ENCODE measurements around the gene FPGS.

Gene FPGS

DNA sequence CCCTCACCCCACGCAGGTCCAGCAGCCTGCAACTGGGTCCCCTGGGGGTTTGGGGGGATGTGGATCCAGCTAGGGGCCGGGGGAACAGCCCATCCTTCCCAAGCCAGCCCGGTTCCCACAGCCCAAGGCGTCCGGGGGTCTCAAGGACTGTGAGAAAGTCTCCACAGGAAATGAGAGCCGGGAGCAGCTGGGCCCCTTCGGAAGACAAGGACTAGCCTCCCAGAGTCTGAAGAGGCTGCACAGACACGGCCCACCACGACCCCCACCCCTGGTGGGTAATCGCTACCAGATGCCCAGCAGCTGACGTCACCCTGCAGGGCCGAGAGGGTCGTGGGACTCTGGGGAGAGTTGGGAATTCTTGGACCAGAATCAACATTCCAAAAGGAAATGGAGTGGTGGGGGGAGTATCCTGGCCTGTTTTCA lies 34.8 kb upstream of the FPGS start:
- H2AFZ ChIP-seq = no peak overlapping the region
- no peak overlapping the region for H3K4me2 ChIP-seq (ENCODE audit: low read length)
- no peaks in the 10 kb centered on the region for H3K27me3 ChIP-seq (ENCODE audit: control insufficient read depth, insufficient read depth, low read length)
- no peak overlapping the region for H3K4me3 ChIP-seq (ENCODE audit: low read depth, low read length)
- no peaks in the 10 kb centered on the region for H3K79me2 ChIP-seq
- H3K4me1 ChIP-seq = no peaks in the 10 kb centered on the region
- H3K9me3 ChIP-seq (ENCODE audit: control insufficient read depth, low read length) = no peaks in the 10 kb centered on the region
- H3K36me3 ChIP-seq (ENCODE audit: control insufficient read depth, insufficient read depth, low read length) = no peaks in the 10 kb centered on the region
- no peak overlapping the region for H3K9ac ChIP-seq
- TF ChIP-seq, protein P1, sequence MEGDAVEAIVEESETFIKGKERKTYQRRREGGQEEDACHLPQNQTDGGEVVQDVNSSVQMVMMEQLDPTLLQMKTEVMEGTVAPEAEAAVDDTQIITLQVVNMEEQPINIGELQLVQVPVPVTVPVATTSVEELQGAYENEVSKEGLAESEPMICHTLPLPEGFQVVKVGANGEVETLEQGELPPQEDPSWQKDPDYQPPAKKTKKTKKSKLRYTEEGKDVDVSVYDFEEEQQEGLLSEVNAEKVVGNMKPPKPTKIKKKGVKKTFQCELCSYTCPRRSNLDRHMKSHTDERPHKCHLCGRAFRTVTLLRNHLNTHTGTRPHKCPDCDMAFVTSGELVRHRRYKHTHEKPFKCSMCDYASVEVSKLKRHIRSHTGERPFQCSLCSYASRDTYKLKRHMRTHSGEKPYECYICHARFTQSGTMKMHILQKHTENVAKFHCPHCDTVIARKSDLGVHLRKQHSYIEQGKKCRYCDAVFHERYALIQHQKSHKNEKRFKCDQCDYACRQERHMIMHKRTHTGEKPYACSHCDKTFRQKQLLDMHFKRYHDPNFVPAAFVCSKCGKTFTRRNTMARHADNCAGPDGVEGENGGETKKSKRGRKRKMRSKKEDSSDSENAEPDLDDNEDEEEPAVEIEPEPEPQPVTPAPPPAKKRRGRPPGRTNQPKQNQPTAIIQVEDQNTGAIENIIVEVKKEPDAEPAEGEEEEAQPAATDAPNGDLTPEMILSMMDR (IDR thresholded peaks at IDR 0.05) = no peak
- peak overlapping the region; percentile 65 for H3K27ac ChIP-seq

DNA sequence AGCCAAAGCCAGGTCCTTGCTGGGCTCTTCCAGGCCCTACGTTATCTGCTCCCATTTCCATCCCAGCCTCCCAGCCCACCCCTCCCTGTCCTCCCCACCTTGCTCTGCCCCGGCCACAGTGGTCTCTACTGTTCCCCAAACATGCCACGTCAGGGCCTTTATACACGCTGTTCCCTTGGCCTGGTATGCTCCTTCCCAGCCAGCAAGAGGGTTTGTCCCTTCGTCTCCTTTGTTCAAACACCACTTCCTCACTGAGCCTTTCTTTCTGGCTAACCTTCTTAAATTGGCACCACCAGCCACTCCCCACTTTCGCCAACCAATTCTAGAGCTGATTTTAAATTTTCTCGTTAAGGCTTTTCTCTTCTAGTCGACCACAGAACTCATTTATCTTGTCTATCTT lies 34.0 kb upstream of the FPGS start:
- Histone ChIP-seq H3K9ac (no peak overlapping the region), H3K79me2 (no peaks in the 10 kb centered on the region), H3K4me2 (ENCODE audit: low read length) (peak overlapping the region; percentile 26), H3K9me3 (ENCODE audit: control insufficient read depth, low read length) (no peaks in the 10 kb centered on the region), H3K4me1 (no peaks in the 10 kb centered on the region), H3K27ac (peak overlapping the region; percentile 65), H2AFZ (no peak overlapping the region), H3K4me3 (ENCODE audit: low read depth, low read length) (no peak overlapping the region), H3K27me3 (ENCODE audit: control insufficient read depth, insufficient read depth, low read length) (no peaks in the 10 kb centered on the region), H3K36me3 (ENCODE audit: control insufficient read depth, insufficient read depth, low read length) (no peaks in the 10 kb centered on the region)
- TF ChIP-seq, protein P1 (IDR thresholded peaks at IDR 0.05) = no peak

DNA sequence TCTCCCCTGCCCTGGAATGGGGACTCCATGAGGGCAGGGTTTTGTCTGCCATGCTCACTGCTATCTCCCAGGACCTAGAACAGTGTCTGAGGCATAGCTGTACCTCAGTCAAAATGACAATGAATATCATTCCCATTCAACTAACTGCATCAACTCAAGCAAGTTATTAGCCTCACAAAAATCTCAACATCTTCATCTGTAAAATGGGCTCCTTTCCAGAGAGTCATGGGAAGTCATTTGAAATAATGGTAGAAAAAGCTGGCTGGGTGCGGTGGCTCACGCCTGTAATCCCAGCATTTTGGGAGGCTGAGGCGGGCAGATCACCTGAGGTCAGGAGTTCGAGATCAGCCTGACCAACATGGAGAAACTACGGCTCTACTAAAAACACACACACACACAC lies 33.6 kb upstream of the FPGS start:
- H3K4me1 ChIP-seq = no peaks in the 10 kb centered on the region
- no peaks in the 10 kb centered on the region for H3K9me3 ChIP-seq (ENCODE audit: control insufficient read depth, low read length)
- peak overlapping the region; percentile 26 for H3K4me2 ChIP-seq (ENCODE audit: low read length)
- peak overlapping the region; percentile 65 for H3K27ac ChIP-seq
- TF ChIP-seq, protein P1 (IDR thresholded peaks at IDR 0.05) = no peak
- no peak overlapping the region for H3K9ac ChIP-seq
- no peak overlapping the region for H2AFZ ChIP-seq
- no peaks in the 10 kb centered on the region for H3K79me2 ChIP-seq
- no peaks in the 10 kb centered on the region for H3K36me3 ChIP-seq (ENCODE audit: control insufficient read depth, insufficient read depth, low read length)
- no peak overlapping the region for H3K4me3 ChIP-seq (ENCODE audit: low read depth, low read length)
- H3K27me3 ChIP-seq (ENCODE audit: control insufficient read depth, insufficient read depth, low read length) = no peaks in the 10 kb centered on the region

DNA sequence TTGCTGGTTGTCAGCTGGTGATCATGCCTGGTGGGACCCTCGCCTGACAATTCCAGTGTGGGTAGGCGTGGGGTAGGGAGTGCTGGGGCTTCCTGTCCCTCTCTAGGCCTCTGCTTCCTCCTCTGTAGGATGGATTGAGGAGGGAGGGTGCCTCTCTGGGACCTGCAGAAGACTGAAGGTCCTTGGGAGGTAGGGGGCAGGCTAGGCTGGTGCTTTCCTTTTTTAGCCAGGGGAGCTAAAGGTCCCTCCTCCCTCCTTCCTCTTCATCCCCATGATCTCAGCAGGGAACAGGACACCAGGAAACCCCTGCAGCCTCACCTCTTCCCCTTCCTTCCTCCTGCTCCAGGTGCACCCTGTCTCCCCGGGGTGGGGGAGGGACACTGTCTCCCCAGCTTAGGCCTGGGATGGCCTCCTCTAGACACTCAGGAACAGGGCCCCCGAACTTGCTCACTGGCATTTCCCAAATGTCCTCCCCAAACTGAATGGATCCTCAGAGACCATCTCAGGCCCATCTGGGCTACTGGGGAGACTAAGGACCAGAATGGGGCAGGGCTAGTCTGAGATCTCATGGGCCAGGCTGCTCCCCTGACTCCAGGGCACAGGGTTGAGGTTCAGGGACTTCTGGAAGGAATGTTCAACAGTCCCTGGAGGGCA lies 32.6 kb upstream of the FPGS start:
- no peaks in the 10 kb centered on the region for H3K79me2 ChIP-seq
- H3K27me3 ChIP-seq (ENCODE audit: control insufficient read depth, insufficient read depth, low read length) = no peaks in the 10 kb centered on the region
- peak overlapping the region; percentile 64 for H3K4me3 ChIP-seq (ENCODE audit: low read depth, low read length)
- peak overlapping the region; percentile 74 for H3K4me2 ChIP-seq (ENCODE audit: low read length)
- peak overlapping the region; percentile 62 for H3K27ac ChIP-seq
- no peak overlapping the region for H2AFZ ChIP-seq
- TF ChIP-seq, protein P1 (IDR thresholded peaks at IDR 0.05) = no peak
- H3K9me3 ChIP-seq (ENCODE audit: control insufficient read depth, low read length) = no peaks in the 10 kb centered on the region
- no peak overlapping the region for H3K9ac ChIP-seq
- H3K36me3 ChIP-seq (ENCODE audit: control insufficient read depth, insufficient read depth, low read length) = no peaks in the 10 kb centered on the region
- no peaks in the 10 kb centered on the region for H3K4me1 ChIP-seq

DNA sequence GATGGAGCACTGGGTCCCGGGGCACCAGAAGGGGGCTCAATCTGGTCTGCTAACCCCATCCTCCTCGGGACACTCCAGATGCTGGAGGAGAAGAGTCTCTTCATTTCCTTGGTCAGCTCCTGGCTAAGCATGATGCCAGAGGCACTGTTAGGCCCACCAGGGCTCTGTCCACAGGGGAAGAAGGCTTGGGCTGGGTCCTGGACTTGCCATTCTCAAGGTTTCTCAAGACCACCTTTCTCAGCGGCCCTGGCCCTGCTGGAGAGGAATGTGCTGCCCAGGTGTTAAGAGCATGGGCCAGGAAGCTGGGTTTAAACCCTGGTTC lies 32.1 kb upstream of the FPGS start:
- no peak overlapping the region for H3K9ac ChIP-seq
- no peaks in the 10 kb centered on the region for H3K4me1 ChIP-seq
- TF ChIP-seq, protein P1 (IDR thresholded peaks at IDR 0.05) = no peak
- peak overlapping the region; percentile 64 for H3K4me3 ChIP-seq (ENCODE audit: low read depth, low read length)
- peak overlapping the region; percentile 74 for H3K4me2 ChIP-seq (ENCODE audit: low read length)
- peak overlapping the region; percentile 66 for H2AFZ ChIP-seq
- no peaks in the 10 kb centered on the region for H3K9me3 ChIP-seq (ENCODE audit: control insufficient read depth, low read length)
- no peaks in the 10 kb centered on the region for H3K36me3 ChIP-seq (ENCODE audit: control insufficient read depth, insufficient read depth, low read length)
- H3K79me2 ChIP-seq = no peaks in the 10 kb centered on the region
- H3K27me3 ChIP-seq (ENCODE audit: control insufficient read depth, insufficient read depth, low read length) = no peaks in the 10 kb centered on the region
- H3K27ac ChIP-seq = peak overlapping the region; percentile 62

Data from parathyroid adenoma (tissue), 2 donors.